Endothelial cell of umbilical vein (primary cell): ENCODE data around the gene STARD5.

ENCODE experiments used
- POLR2A ChIP-seq: IDR thresholded peaks from 2 replicates; pipeline ENCODE4 v1.6.1; 2012; ENCODE audit warnings: low read depth, mild to moderate bottlenecking, control low read depth, low read length
- POLR2AphosphoS5 ChIP-seq: IDR thresholded peaks from 2 replicates; pipeline ENCODE4 v1.6.1; 2012; ENCODE audit warnings: low read depth, mild to moderate bottlenecking, control low read depth, low read length, moderate library complexity; ENCODE audit not compliant: insufficient read depth

GRCh38 chr15:81360491-81360890 lies 36.5 kb upstream of the STARD5 start:
- TF ChIP-seq POLR2A (no peak), POLR2AphosphoS5 (no peak)
